ENCODE results near the gene ERC2. TPM values are rescaled to one million over a fixed set of nuclear protein-coding genes. Genes with fewer than 3 reads are reported as not detected.

The ERC2 gene
- total RNA-seq, 1 donor from 2014 or later = 7.4 TPM

- Histone ChIP-seq H3K9ac (ENCODE audit: low read length) (no peak overlapping the region), H3K9me3 (ENCODE audit: insufficient read depth, low read depth, low read length) (peaks cover 2% of the 10 kb centered on the region), H4K20me1 (ENCODE audit: insufficient read depth, low read length) (no peaks in the 10 kb centered on the region), H3K36me3 (ENCODE audit: insufficient read depth, low read length) (no peaks in the 10 kb centered on the region), H3K4me3 (ENCODE audit: insufficient read depth, low read depth, low read length) (no peak overlapping the region), H3K4me2 (ENCODE audit: low read length) (no peak overlapping the region), H3K4me1 (ENCODE audit: insufficient read depth, low read length) (no peaks in the 10 kb centered on the region), H3K27ac (ENCODE audit: low read depth, low read length) (no peak overlapping the region), H3K79me2 (ENCODE audit: insufficient read depth, low read length) (no peaks in the 10 kb centered on the region), H2AFZ (ENCODE audit: low read depth, low read length) (no peak overlapping the region), H3K27me3 (ENCODE audit: insufficient read depth, low read length) (peaks cover 2% of the 10 kb centered on the region)
- no peak for TF ChIP-seq CTCF (IDR thresholded peaks at IDR 0.05; ENCODE audit: insufficient read depth, low read depth, low read length)
- no peak for TF ChIP-seq EZH2 (IDR thresholded peaks at IDR 0.05; ENCODE audit: insufficient read depth, low read length)
- Mint-ChIP-seq H3K9me3 (ENCODE audit: unreplicated experiment) (peaks cover 2% of the 10 kb centered on the region), H3K36me3 (ENCODE audit: low read depth, unreplicated experiment) (no peaks in the 10 kb centered on the region), H3K27me3 (ENCODE audit: low read depth, unreplicated experiment) (no peaks in the 10 kb centered on the region), H3K4me1 (ENCODE audit: low read depth, unreplicated experiment) (no peaks in the 10 kb centered on the region), H3K27ac (ENCODE audit: unreplicated experiment) (no peak overlapping the region), H3K4me3 (ENCODE audit: unreplicated experiment) (no peak overlapping the region)
- DNase-seq (ENCODE audit: low read depth) = no peak
- no peak for FAIRE-seq
Observed at GRCh38 chr3:55583475-55583874, 884.8 kb downstream of the ERC2 start.

GRCh38 chr3:55579496-55579895, 888.8 kb downstream of the ERC2 start:
- Mint-ChIP-seq H3K4me1 (ENCODE audit: low read depth, unreplicated experiment) (no peaks in the 10 kb centered on the region), H3K36me3 (ENCODE audit: low read depth, unreplicated experiment) (no peaks in the 10 kb centered on the region), H3K27me3 (ENCODE audit: low read depth, unreplicated experiment) (no peaks in the 10 kb centered on the region), H3K4me3 (ENCODE audit: unreplicated experiment) (no peak overlapping the region), H3K9me3 (ENCODE audit: unreplicated experiment) (peaks cover 8% of the 10 kb centered on the region), H3K27ac (ENCODE audit: unreplicated experiment) (no peak overlapping the region)
- no peak overlapping the region for H2AFZ ChIP-seq (ENCODE audit: low read depth, low read length)
- no peak overlapping the region for H3K4me2 ChIP-seq (ENCODE audit: low read length)
- H3K79me2 ChIP-seq (ENCODE audit: insufficient read depth, low read length) = no peaks in the 10 kb centered on the region
- TF ChIP-seq CTCF (IDR thresholded peaks at IDR 0.05; ENCODE audit: insufficient read depth, low read depth, low read length) = no peak
- TF ChIP-seq EZH2 (IDR thresholded peaks at IDR 0.05; ENCODE audit: insufficient read depth, low read length) = no peak
- DNase-seq (ENCODE audit: low read depth) (no peak), FAIRE-seq (no peak)
- H3K4me1 ChIP-seq (ENCODE audit: insufficient read depth, low read length) = no peaks in the 10 kb centered on the region
- no peak overlapping the region for H3K9ac ChIP-seq (ENCODE audit: low read length)
- H3K9me3 ChIP-seq (ENCODE audit: insufficient read depth, low read depth, low read length) = peaks cover 2% of the 10 kb centered on the region
- H4K20me1 ChIP-seq (ENCODE audit: insufficient read depth, low read length) = no peaks in the 10 kb centered on the region
- H3K4me3 ChIP-seq (ENCODE audit: insufficient read depth, low read depth, low read length) = no peak overlapping the region
- peaks cover 2% of the 10 kb centered on the region for H3K27me3 ChIP-seq (ENCODE audit: insufficient read depth, low read length)
- no peaks in the 10 kb centered on the region for H3K36me3 ChIP-seq (ENCODE audit: insufficient read depth, low read length)
- no peak overlapping the region for H3K27ac ChIP-seq (ENCODE audit: low read depth, low read length)

- peaks cover 5% of the 10 kb centered on the region for H3K4me1 Mint-ChIP-seq (ENCODE audit: low read depth, unreplicated experiment)
- Histone ChIP-seq H3K27ac (ENCODE audit: low read depth, low read length) (no peak overlapping the region), H3K36me3 (ENCODE audit: insufficient read depth, low read length) (no peaks in the 10 kb centered on the region), H3K27me3 (ENCODE audit: insufficient read depth, low read length) (no peaks in the 10 kb centered on the region), H3K4me1 (ENCODE audit: insufficient read depth, low read length) (peaks cover 5% of the 10 kb centered on the region), H3K79me2 (ENCODE audit: insufficient read depth, low read length) (no peaks in the 10 kb centered on the region), H4K20me1 (ENCODE audit: insufficient read depth, low read length) (no peaks in the 10 kb centered on the region), H3K9ac (ENCODE audit: low read length) (no peak overlapping the region), H2AFZ (ENCODE audit: low read depth, low read length) (no peak overlapping the region), H3K4me2 (ENCODE audit: low read length) (no peak overlapping the region), H3K4me3 (ENCODE audit: insufficient read depth, low read depth, low read length) (no peak overlapping the region), H3K9me3 (ENCODE audit: insufficient read depth, low read depth, low read length) (peaks cover 2% of the 10 kb centered on the region)
- no peak for TF ChIP-seq CTCF (IDR thresholded peaks at IDR 0.05; ENCODE audit: insufficient read depth, low read depth, low read length)
- no peak for TF ChIP-seq EZH2 (IDR thresholded peaks at IDR 0.05; ENCODE audit: insufficient read depth, low read length)
- FAIRE-seq = no peak
- no peak for DNase-seq (ENCODE audit: low read depth)
- no peaks in the 10 kb centered on the region for H3K36me3 Mint-ChIP-seq (ENCODE audit: low read depth, unreplicated experiment)
- peaks cover 8% of the 10 kb centered on the region for H3K9me3 Mint-ChIP-seq (ENCODE audit: unreplicated experiment)
- no peak overlapping the region for H3K4me3 Mint-ChIP-seq (ENCODE audit: unreplicated experiment)
- H3K27me3 Mint-ChIP-seq (ENCODE audit: low read depth, unreplicated experiment) = peaks cover 4% of the 10 kb centered on the region
- no peak overlapping the region for H3K27ac Mint-ChIP-seq (ENCODE audit: unreplicated experiment)
Observed at GRCh38 chr3:55576621-55577388, 891.5 kb downstream of the ERC2 start.

Data from astrocyte (in vitro differentiated cells and primary cell).